NT2/D1 (cell line): ENCODE data around the gene EIF4E2.

ENCODE experiments used
- DNase-seq: peaks from one replicate; pipeline ENCODE4 v3.0.0-alpha.2; 2011; ENCODE audit warnings: low read depth, low spot score
- H3K27me3 ChIP-seq: 2 replicates; pipeline ENCODE4 v1.6.0; 2011; ENCODE audit warnings: mild to moderate bottlenecking; ENCODE audit not compliant: insufficient read length, insufficient read depth
- H3K36me3 ChIP-seq: 2 replicates; pipeline ENCODE4 v1.6.1; 2011; ENCODE audit warnings: mild to moderate bottlenecking, low read length, mixed read lengths; ENCODE audit not compliant: insufficient read depth, insufficient read length
- H3K4me1 ChIP-seq: 2 replicates; pipeline ENCODE4 v1.5.1; 2011; ENCODE audit not compliant: insufficient read depth, insufficient read length
- H3K4me3 ChIP-seq: 2 replicates; pipeline ENCODE4 v1.5.1; 2011; ENCODE audit warnings: low read depth; ENCODE audit not compliant: insufficient read length
- H3K9ac ChIP-seq: 2 replicates; pipeline ENCODE4 v1.6.0; 2011; ENCODE audit warnings: low read depth; ENCODE audit not compliant: insufficient read length
- H3K9me3 ChIP-seq: 2 replicates; pipeline ENCODE4 v1.5.1; 2011; ENCODE audit warnings: mild to moderate bottlenecking, low read length; ENCODE audit not compliant: insufficient read depth
- SUZ12 ChIP-seq: IDR thresholded peaks from 2 replicates; pipeline ENCODE4 v1.6.1; 2011; ENCODE audit not compliant: insufficient read length, insufficient read depth; ENCODE audit errors: extremely low read depth
- YY1 ChIP-seq: IDR thresholded peaks from 2 replicates; pipeline ENCODE4 v1.6.1; 2011; ENCODE audit not compliant: insufficient read length, insufficient read depth
- ZNF274 ChIP-seq: IDR thresholded peaks from 2 replicates; pipeline ENCODE4 v1.6.1; 2011; ENCODE audit warnings: mild to moderate bottlenecking, low read depth, low read length

EIF4E2 gene

GRCh38 chr2:232603283-232603682 is 52.8 kb downstream of the EIF4E2 start:
- Histone ChIP-seq H3K9ac (no peak overlapping the region), H3K27me3 (no peaks in the 10 kb centered on the region), H3K36me3 (no peaks in the 10 kb centered on the region), H3K9me3 (no peaks in the 10 kb centered on the region; the same call in 1 of the 2 replicates), H3K4me1 (no peaks in the 10 kb centered on the region), H3K4me3 (no peak overlapping the region)
- no peak for TF ChIP-seq SUZ12
- TF ChIP-seq YY1, result no peak
- TF ChIP-seq ZNF274, result no peak
- no peak for DNase-seq

GRCh38 chr2:232604535-232604934 is 54.0 kb downstream of the EIF4E2 start:
- no peaks in the 10 kb centered on the region for H3K4me1 ChIP-seq
- H3K9me3 ChIP-seq, result no peaks in the 10 kb centered on the region; the same call in 1 of the 2 replicates
- H3K9ac ChIP-seq, result no peak overlapping the region
- DNase-seq, result no peak
- H3K4me3 ChIP-seq, result no peak overlapping the region
- H3K27me3 ChIP-seq, result no peaks in the 10 kb centered on the region
- H3K36me3 ChIP-seq, result no peaks in the 10 kb centered on the region
- no peak for TF ChIP-seq ZNF274
- TF ChIP-seq YY1, result no peak
- no peak for TF ChIP-seq SUZ12

GRCh38 chr2:232607011-232607410 is 56.5 kb downstream of the EIF4E2 start:
- TF ChIP-seq ZNF274, result no peak
- no peak for TF ChIP-seq YY1
- no peak for TF ChIP-seq SUZ12
- no peak overlapping the region for H3K4me3 ChIP-seq
- no peaks in the 10 kb centered on the region; the same call in 1 of the 2 replicates for H3K9me3 ChIP-seq
- H3K9ac ChIP-seq, result no peak overlapping the region
- H3K4me1 ChIP-seq, result peaks cover 4% of the 10 kb centered on the region
- no peaks in the 10 kb centered on the region for H3K36me3 ChIP-seq
- H3K27me3 ChIP-seq, result no peaks in the 10 kb centered on the region
- DNase-seq, result no peak

- H3K4me3 ChIP-seq, result no peak overlapping the region
- H3K9me3 ChIP-seq, result no peaks in the 10 kb centered on the region; the same call in 1 of the 2 replicates
- peaks cover 8% of the 10 kb centered on the region for H3K4me1 ChIP-seq
- no peak for TF ChIP-seq ZNF274
- no peaks in the 10 kb centered on the region for H3K27me3 ChIP-seq
- DNase-seq, result no peak
- H3K9ac ChIP-seq, result peak overlapping the region; percentile 46
- no peaks in the 10 kb centered on the region for H3K36me3 ChIP-seq
These were observed 59.1 kb downstream of the EIF4E2 start for GRCh38 chr2:232609607-232610006.

GRCh38 chr2:232610081-232610480 is 59.6 kb downstream of the EIF4E2 start:
- Histone ChIP-seq H3K4me3 (no peak overlapping the region), H3K27me3 (no peaks in the 10 kb centered on the region), H3K36me3 (no peaks in the 10 kb centered on the region), H3K4me1 (peaks cover 8% of the 10 kb centered on the region), H3K9me3 (no peaks in the 10 kb centered on the region; the same call in 1 of the 2 replicates), H3K9ac (peak overlapping the region; percentile 33)
- no peak for TF ChIP-seq SUZ12
- no peak for TF ChIP-seq YY1
- TF ChIP-seq ZNF274, result no peak
- DNase-seq, result no peak

GRCh38 chr2:232611061-232611460 is 60.6 kb downstream of the EIF4E2 start:
- H3K9me3 ChIP-seq, result no peaks in the 10 kb centered on the region; the same call in 1 of the 2 replicates
- H3K4me1 ChIP-seq, result peaks cover 8% of the 10 kb centered on the region
- no peaks in the 10 kb centered on the region for H3K36me3 ChIP-seq
- TF ChIP-seq ZNF274, result no peak
- no peak for TF ChIP-seq SUZ12
- TF ChIP-seq YY1, result no peak
- H3K9ac ChIP-seq, result no peak overlapping the region
- no peaks in the 10 kb centered on the region for H3K27me3 ChIP-seq
- no peak for DNase-seq
- no peak overlapping the region for H3K4me3 ChIP-seq

- Histone ChIP-seq H3K4me1 (peaks cover 8% of the 10 kb centered on the region), H3K9me3 (no peaks in the 10 kb centered on the region; the same call in 1 of the 2 replicates), H3K9ac (no peak overlapping the region), H3K4me3 (no peak overlapping the region), H3K36me3 (no peaks in the 10 kb centered on the region), H3K27me3 (no peaks in the 10 kb centered on the region)
- TF ChIP-seq YY1 (no peak), SUZ12 (no peak), ZNF274 (no peak)
- DNase-seq, result no peak
These were observed 61.2 kb downstream of the EIF4E2 start for GRCh38 chr2:232611559-232612218.
